ENCODE measurements around the gene PRXL2B.

Gene PRXL2B

DNA sequence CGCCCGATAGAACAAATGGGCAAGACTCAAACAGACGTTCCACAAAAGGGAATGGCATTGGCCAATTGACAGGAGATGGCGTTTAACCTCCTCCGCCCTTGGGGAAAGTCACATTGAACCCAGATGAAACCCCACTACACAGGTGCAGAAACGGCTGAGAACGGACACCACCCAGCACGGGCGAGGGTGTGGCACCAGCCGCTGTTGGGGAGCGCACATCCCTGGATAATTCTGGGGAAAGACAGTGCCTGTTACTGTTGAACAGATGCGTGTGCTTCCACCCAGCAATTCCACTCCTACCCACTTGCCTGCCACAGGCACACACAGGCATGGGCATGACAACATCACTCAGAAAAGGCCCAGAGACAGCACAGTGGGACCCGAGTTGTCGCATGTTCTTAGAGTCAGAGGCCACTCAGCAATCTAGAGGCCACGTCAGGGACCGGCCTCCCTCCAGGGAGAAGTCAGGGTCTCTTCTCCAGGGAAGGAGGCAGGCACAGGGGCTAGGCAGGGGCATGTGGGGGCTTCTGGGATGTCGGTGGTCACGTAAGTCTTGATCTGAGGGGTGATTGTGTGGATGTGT, 15.2 kb downstream of the PRXL2B start:
- no peak for DNase-seq (ENCODE audit: low read depth)

GRCh38 chr1:2602311-2602835, 15.8 kb downstream of the PRXL2B start:
- DNase-seq (ENCODE audit: low read depth), result no peak

DNA sequence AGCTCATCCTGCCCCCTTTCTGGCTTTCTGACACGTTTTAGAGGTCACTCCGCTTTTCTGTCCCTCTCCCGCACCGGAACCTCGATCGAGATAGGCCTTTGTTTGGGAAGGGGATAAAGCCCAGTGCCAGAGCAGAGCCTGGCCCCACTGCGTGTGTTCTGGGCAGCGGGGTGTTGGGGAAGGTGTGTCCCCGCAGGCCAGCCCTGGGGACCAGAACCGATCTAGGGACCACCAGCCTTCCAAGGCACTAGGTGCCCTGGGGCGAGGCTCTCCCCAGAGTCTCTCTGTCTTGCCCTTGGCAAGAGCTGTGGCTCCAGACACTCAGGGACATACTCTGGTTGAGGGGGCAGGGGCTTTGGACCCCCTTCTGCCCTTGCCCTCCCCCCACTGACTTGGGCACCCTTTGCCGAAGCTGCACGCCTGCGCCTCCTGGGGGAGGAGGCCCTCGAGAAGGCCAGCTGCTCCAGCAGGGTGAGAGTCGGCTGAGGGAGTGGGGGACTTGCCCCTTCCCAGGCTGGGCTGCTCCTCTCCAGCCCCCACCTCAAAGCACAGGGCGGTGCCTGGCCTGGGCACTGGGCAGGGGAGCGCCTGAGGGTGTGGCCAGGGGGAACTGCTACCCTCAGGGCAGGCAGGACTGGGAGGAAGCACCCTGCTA, 16.4 kb downstream of the PRXL2B start:
- DNase-seq (ENCODE audit: low read depth), result no peak

DNA sequence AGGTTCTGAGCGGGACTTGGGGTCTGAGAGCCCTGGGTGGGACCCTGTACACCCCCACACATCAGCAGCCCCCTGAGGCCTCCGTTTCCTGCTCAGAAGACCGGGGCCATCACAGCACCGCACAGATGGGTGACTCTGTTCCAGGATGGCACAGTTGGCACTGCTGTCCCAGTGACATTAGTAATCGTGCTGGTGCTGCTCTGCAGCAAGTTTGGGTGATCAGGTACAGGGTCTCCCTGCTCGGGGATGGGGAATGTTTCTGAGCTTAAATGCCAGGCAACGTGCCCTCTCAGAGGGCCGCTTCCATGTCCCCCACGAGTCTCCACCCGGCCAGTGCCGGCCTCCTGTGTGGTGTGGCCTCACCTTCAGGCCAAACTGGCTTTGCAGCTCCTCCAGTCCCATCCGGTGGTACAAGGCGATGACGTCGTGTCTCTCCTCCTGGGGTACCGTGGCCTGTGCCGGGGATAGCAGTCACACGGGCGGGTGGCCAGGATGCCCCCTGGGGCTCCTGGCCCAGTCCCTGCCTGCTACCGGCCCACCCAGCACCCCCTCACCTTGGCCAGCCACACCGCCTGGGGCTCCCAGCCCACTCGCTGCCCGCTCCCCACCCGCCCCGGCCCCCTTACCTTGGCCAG, 17.1 kb downstream of the PRXL2B start:
- no peak for DNase-seq (ENCODE audit: low read depth)

- no peak for DNase-seq (ENCODE audit: low read depth)
Observed at GRCh38 chr1:2604156-2604843, 17.7 kb downstream of the PRXL2B start.

- no peak for DNase-seq (ENCODE audit: low read depth)
Observed at GRCh38 chr1:2604844-2605508, 18.4 kb downstream of the PRXL2B start.

GRCh38 chr1:2605509-2606395, 19.2 kb downstream of the PRXL2B start:
- DNase-seq (ENCODE audit: low read depth), result no peak

DNA sequence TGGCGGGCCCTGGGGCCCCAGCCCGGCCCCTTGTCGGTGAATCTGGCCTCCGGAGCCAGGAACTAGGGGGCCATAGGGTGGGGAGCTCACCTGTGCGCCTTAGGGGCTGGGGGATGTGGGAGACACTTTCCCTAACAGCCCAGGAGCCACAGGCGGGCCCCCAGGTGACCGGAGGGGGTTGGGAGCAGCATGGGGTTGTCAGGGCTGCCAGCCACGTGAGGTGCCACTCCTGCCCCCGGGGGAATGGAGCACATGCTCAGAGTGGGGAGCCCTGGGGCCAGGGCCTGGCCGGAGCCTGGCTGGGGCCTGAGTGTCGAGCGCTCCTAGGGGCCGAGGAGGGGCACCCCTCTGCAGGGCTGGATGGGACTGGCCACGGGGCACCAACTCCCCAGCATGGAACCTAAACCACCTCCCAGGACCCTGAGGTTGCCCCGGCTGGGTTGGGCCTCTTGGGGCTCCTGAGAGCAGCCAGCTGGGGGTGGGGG, 19.9 kb downstream of the PRXL2B start:
- DNase-seq (ENCODE audit: low read depth), result no peak

GRCh38 chr1:2606881-2607621, 20.5 kb downstream of the PRXL2B start:
- no peak for DNase-seq (ENCODE audit: low read depth)

DNA sequence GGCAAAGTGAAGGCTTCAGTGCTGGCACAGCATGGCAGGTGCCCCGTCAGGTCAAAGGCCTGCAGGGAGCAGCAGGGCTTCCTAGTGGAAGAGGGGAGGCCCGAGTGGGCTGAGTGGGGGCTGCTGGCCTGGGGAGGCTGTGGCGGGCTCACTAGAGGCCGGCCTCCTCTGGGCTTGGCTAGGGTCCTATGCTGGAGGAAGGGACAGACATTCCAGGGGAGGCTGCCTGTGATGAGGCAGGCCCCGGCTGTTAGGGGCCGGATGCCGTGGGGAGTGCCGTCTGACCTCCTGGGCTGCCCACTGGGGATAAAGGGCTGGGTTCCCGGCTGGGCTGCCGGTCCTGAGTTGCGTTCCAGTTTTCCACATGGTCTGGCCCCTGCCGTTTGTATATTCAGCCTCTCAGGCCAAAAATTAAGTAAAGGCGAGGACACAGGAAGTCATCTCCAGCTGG, 21.1 kb downstream of the PRXL2B start:
- no peak for DNase-seq (ENCODE audit: low read depth)

- no peak for DNase-seq (ENCODE audit: low read depth)
Observed at GRCh38 chr1:2609319-2610035, 22.9 kb downstream of the PRXL2B start.

DNA sequence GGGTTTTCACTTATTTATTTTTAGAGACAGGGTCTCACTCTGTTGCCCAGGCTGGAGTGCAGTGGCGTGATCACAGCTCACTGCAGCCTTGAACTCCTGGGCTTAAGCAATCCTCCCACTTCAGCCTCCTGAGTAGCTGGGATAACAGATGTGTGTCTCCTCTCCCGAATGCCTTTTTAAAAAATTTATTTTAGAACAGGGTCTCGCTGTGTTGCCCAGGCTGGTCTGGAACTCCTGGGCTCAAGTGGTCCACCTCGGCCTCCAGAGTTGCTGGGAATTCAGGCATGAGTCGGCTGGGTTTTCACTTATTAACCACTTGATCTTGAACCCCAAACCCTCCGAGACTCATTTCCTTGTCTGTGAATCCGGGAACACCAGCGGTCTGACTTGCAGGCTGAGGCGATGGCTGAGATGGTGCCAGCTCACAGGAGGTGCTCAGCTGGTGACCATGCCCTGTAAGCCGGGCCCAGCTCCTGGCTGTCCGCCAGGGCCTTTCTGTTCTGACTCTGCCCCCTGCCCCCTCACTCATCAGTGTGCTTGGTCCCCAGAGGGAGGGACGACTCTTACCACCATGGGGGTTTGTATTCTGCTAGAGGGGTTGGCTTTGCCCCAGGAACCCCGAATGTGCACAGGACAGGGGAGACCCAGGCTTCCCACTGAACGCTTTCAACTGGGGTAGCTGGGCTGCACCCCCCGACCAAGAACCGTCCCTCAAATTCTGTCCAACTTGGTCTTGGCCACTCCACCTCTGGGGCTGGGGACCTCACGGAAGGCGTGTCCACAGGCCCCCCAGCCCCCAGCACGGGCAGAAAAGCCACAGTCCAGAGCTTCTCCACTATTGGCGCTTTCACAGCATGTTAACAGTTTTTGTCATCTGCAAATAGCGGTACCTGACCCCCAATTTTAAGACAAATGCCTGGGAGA, 23.7 kb downstream of the PRXL2B start:
- DNase-seq (ENCODE audit: low read depth), result no peak

DNA sequence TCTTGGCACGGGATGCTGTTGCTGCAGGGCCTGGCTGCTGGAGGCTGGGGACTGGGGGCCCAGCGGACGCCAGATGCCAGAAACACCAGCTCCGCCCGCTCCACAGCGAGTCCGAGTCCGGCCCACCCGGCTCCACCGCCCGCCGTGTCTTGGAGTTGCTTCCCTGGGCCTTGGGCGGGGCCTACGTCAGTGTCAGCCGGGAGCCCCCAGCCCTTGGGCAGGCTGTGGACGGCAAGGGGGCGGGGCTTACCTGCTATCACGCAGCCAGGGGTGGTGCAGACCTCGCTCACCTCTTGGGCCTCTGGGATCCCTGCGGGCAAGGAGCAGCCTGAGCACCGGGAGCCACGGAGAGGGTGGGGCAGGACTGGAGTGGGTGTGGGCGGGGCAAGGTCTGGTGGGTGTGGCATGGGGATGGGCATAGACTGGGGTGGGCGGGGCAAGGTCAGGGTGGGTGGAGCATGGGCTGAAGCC, 24.5 kb downstream of the PRXL2B start:
- no peak for DNase-seq (ENCODE audit: low read depth)

GRCh38 chr1:2611621-2612437, 25.3 kb downstream of the PRXL2B start:
- no peak for DNase-seq (ENCODE audit: low read depth)

DNA sequence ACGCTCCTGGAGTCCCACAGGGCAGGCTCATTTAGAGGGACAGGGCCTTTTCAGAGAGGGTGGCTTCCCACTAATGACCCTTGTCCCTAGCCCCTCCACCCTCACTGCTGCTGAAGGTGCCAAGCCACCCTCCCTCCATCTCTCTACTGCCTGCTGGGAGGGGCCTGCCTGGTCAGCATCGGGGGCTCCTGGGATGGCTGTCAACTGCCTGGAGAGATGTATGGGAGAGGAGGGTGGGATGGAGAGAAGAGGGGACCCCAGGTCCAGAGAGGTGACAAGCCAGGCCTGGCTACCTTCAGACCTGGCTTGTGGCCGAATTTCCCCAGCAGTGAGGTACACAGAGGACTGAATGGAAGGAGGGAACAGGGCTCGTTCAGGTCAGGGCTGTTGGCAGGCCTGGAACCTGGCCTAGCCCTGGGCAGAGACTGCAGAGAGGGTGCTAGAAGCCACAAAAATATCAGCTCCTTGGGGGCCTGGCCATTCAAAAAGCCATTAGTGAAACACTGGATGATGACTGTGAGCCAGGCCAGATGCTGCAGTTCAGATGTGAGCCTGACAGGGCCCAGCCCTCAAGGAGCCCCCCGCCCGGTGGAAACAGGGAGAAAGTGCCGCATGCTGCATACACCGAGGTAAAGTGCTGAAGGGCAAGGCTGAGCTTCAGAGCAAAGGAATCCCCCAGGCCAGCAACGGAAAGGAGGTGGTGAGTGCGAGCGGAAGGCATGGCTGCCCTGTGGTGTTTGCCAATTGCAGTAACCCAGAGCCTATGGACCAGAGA, 26.2 kb downstream of the PRXL2B start:
- no peak for DNase-seq (ENCODE audit: low read depth)

GRCh38 chr1:2614145-2614544, 27.6 kb downstream of the PRXL2B start:
- no peak for DNase-seq (ENCODE audit: low read depth)

All from GM04503 (cell line).